Measurements from ENCODE around the gene NOL12. TPM values are rescaled to one million over a fixed set of nuclear protein-coding genes. Genes with fewer than 3 reads are reported as not detected.

Gene NOL12
- polyA plus RNA-seq, 1 of the 3 experiments (the other 2 are of a cell fraction) = 52.2 TPM

GRCh38 chr22:37636949-37637273, 49.2 kb upstream of the NOL12 start (continued):
- TF ChIP-seq PBX3 (IDR thresholded peaks at IDR 0.05) = no peak
- TF ChIP-seq MXI1 (IDR thresholded peaks at IDR 0.05; ENCODE audit: low read depth, low read length) = no peak
- no peak for TF ChIP-seq SMC3 (IDR thresholded peaks at IDR 0.05; ENCODE audit: low read depth, low read length)
- no peak for TF ChIP-seq SIN3A (IDR thresholded peaks at IDR 0.05; ENCODE audit: borderline replicate concordance, low read depth, low read length)
- TF ChIP-seq REST (IDR thresholded peaks at IDR 0.05; ENCODE audit: low read depth, low read length) = no peak
- no peak for TF ChIP-seq EP300 (IDR thresholded peaks at IDR 0.05; ENCODE audit: borderline replicate concordance in 1 of 2, low read depth in 1 of 2, low read length in 1 of 2)
- TF ChIP-seq TEAD4 (IDR thresholded peaks at IDR 0.05; ENCODE audit: borderline replicate concordance, insufficient read depth) = no peak

DNA sequence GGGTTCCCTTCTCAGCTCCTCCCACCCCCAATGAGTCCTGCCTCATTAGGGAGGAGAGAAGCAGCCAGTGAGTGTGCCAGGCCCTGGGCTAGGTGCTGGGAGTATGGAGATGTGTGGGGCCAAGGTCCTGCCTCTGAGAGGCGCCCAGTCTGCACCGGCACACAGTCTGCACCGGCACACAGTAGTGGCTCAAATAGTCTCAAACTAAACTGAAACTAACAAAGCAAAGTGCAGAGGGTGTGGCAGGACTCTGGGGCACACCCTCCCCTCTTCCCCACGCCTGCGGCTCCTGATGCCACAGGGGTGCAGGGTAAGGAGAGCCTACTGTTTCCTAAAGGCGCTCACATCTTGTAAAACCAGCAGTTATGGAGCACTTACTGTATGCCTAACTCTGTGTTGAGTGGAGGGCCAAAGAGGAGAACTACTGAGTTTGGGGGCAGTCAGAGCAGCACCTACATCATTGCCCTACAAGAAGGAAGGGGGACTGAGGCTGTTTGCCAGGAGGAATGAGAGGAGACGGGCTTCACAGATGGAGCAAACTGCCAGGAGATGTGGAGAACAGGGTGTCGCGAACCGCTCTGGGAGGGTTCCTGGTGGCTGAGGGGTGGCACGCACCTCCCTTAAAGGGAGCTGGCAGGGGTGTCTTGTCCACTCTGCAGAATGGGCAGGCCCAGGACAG, 47.6 kb upstream of the NOL12 start:
- no peaks in the 10 kb centered on the region for H3K27me3 ChIP-seq (ENCODE audit: insufficient read depth)
- H3K4me1 ChIP-seq (ENCODE audit: control insufficient read depth in 1 of 2, insufficient read depth in 2 of 2, low read depth in 1 of 2, low read length in 1 of 2) = peaks cover 22 to 58% of the 10 kb centered on the region in 2 experiments
- H3K4me2 ChIP-seq = peak overlapping the region; percentile 98
- H3F3A ChIP-seq (replicated peaks; ENCODE audit: insufficient read depth) = peaks cover 13% of the 10 kb centered on the region
- peaks cover 0 to 3% of the 10 kb centered on the region in 2 experiments for H3K36me3 ChIP-seq (replicated peaks in 1 of 2; ENCODE audit: control insufficient read depth in 1 of 2, insufficient read depth in 2 of 2, low read length in 1 of 2)
- H4K20me1 ChIP-seq (ENCODE audit: insufficient read depth) = 0 out of 2 replicates have a peak, but pooled peaks cover 2% of the 10 kb centered on the region
- H3K9me3 ChIP-seq = no peaks in the 10 kb centered on the region
- 100% methylated on average over 9 of the region's 11 CpGs for WGBS (ENCODE audit: low lambda C conversion rate)
- TF ChIP-seq NFIC (IDR thresholded peaks at IDR 0.05; ENCODE audit: borderline replicate concordance) = no peak
- TF ChIP-seq RCOR1 (IDR thresholded peaks at IDR 0.05; ENCODE audit: low read length) = no peak
- no peak for TF ChIP-seq GATA2 (CRISPR knock-in tag; IDR thresholded peaks at IDR 0.05)
- no peak for TF ChIP-seq RFX5 (IDR thresholded peaks at IDR 0.05; ENCODE audit: low read length)
- TF ChIP-seq, protein P1, sequence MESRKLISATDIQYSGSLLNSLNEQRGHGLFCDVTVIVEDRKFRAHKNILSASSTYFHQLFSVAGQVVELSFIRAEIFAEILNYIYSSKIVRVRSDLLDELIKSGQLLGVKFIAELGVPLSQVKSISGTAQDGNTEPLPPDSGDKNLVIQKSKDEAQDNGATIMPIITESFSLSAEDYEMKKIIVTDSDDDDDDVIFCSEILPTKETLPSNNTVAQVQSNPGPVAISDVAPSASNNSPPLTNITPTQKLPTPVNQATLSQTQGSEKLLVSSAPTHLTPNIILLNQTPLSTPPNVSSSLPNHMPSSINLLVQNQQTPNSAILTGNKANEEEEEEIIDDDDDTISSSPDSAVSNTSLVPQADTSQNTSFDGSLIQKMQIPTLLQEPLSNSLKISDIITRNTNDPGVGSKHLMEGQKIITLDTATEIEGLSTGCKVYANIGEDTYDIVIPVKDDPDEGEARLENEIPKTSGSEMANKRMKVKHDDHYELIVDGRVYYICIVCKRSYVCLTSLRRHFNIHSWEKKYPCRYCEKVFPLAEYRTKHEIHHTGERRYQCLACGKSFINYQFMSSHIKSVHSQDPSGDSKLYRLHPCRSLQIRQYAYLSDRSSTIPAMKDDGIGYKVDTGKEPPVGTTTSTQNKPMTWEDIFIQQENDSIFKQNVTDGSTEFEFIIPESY (IDR thresholded peaks at IDR 0.05; ENCODE audit: borderline replicate concordance, low read depth) = no peak
- H3K9ac ChIP-seq = no peak overlapping the region
- no peak for DNase-seq
- H2AFZ ChIP-seq (ENCODE audit: low read depth) = peak overlapping the region; percentile 82; the same call in 1 of the 2 replicates
- peak overlapping the region in 1 of 2 experiments; percentile 66; a peak in 2 of 4 replicates for H3K4me3 ChIP-seq (ENCODE audit: low read depth in 2 of 2, low read length in 1 of 2)
- peaks cover 7% of the 10 kb centered on the region; the same call in 1 of the 2 replicates for H3K79me2 ChIP-seq (ENCODE audit: insufficient read depth)
- ChIA-PET POLR2A (interaction anchor here (1.0 to 2.0 kb wide), 2 partner anchors 12 to 37 kb away, joined by 3 to 6 read pairs; partner anchors contain the start of gene LGALS1), CTCF (interaction anchor here (0.8 to 34.3 kb wide), 6 partner anchors 13 to 154 kb away, joined by 3 to 898 read pairs (median 6); partner anchors contain the start of genes LGALS1, NOL12 and PDXP)
- peak overlapping the region in 1 of 2 experiments; percentile 68; a peak in 2 of 4 replicates for H3K27ac ChIP-seq (ENCODE audit: low read depth in 2 of 2, low read length in 1 of 2)
- no peaks in the 10 kb centered on the region for H3K9me2 ChIP-seq

Measured in SK-N-SH (cell line).